AG04450 (cell line): ENCODE data around the gene ELAC1. TPM values are rescaled to one million over a fixed set of nuclear protein-coding genes. Genes with fewer than 3 reads are reported as not detected.

ENCODE experiments used
- CTCF ChIA-PET: fragments of 300-600, 350-600 bp; formaldehyde crosslinking; extraction: SDS; loops from one replicate; lab custom pipeline; 2022; ENCODE audit warnings: antibody characterized with exemption, inconsistent platforms; lab: Charles Lee
- POLR2A ChIA-PET: fragments of 350-600 bp; formaldehyde crosslinking; extraction: SDS; loops from one replicate; lab custom pipeline; 2021; ENCODE audit warnings: antibody characterized with exemption, inconsistent platforms; lab: Yijun Ruan, JAX
- DNase-seq: peaks from one replicate; pipeline ENCODE4 v3.0.0-alpha.2; 2011; ENCODE audit warnings: low read depth, low spot score
- H3K27ac ChIP-seq: one replicate; pipeline ENCODE4 v1.5.1; 2012; ENCODE audit warnings: low read depth, low read length, control low read depth
- H3K27me3 ChIP-seq: one replicate; pipeline ENCODE4 v1.6.0; 2012; ENCODE audit warnings: low read length; ENCODE audit not compliant: control insufficient read depth, insufficient read depth
- H3K4me3 ChIP-seq: 2 replicates; pipeline ENCODE4 v1.5.1; 2011; ENCODE audit warnings: mild to moderate bottlenecking, low read depth, low read length, control low read depth
- H3K9me3 ChIP-seq: 2 replicates; pipeline ENCODE4 v1.5.1; 2012; ENCODE audit warnings: low read length; ENCODE audit not compliant: control insufficient read depth, insufficient read depth
- CTCF ChIP-seq: IDR thresholded peaks from 2 replicates; pipeline ENCODE4 v1.5.1; 2011; ENCODE audit warnings: low read depth, low read length, control low read depth, inconsistent platforms
- polyA plus RNA-seq: library from polyadenylated mRNA; depleted of rRNA; stranded (reverse); fragments of >200 nt; gene quantifications from 2 replicates; pipeline ENCODE4 v1.2.3, GENCODE V29; 2011

ELAC1 gene
- polyA plus RNA-seq, 1 experiment = 9.1 TPM

GRCh38 chr18:51006948-51007789 lies 39.3 kb downstream of the ELAC1 start:
- POLR2A ChIA-PET = no interaction called here
- no peaks in the 10 kb centered on the region for H3K27me3 ChIP-seq

GRCh38 chr18:51007790-51008139 lies 39.9 kb downstream of the ELAC1 start:
- ChIA-PET POLR2A (no interaction called here), CTCF (no interaction called here)
- Histone ChIP-seq H3K4me3 (no peak overlapping the region), H3K27me3 (no peaks in the 10 kb centered on the region), H3K9me3 (no peaks in the 10 kb centered on the region), H3K27ac (no peak overlapping the region)
- no peak for DNase-seq
- TF ChIP-seq CTCF = no peak

More at GRCh38 chr18:51006948-51007789, 39.3 kb downstream of the ELAC1 start:
- Histone ChIP-seq H3K27ac (no peak overlapping the region), H3K4me3 (no peak overlapping the region), H3K9me3 (no peaks in the 10 kb centered on the region)
- TF ChIP-seq CTCF = no peak
- CTCF ChIA-PET = interaction anchor here (0.5 kb wide), 1 partner anchor 159 kb away, joined by 4 read pairs; no protein-coding TSS in a partner anchor
- no peak for DNase-seq

GRCh38 chr18:51009072-51009471 lies 41.2 kb downstream of the ELAC1 start:
- POLR2A ChIA-PET = no interaction called here
- DNase-seq = no peak
- Histone ChIP-seq H3K4me3 (no peak overlapping the region), H3K9me3 (no peaks in the 10 kb centered on the region), H3K27me3 (no peaks in the 10 kb centered on the region), H3K27ac (no peak overlapping the region)
- TF ChIP-seq CTCF = no peak
- CTCF ChIA-PET = interaction anchor here (0.6 to 1.1 kb wide), 3 partner anchors 16 to 376 kb away, joined by 3 to 7 read pairs (median 3); no protein-coding TSS in a partner anchor

- no peak overlapping the region for H3K27ac ChIP-seq
- no peaks in the 10 kb centered on the region for H3K9me3 ChIP-seq
- ChIA-PET CTCF (interaction anchor here (0.9 to 1.5 kb wide), 2 partner anchors 41 to 43 kb away, joined by 3 to 6 read pairs; no protein-coding TSS in a partner anchor), POLR2A (no interaction called here)
- H3K27me3 ChIP-seq = no peaks in the 10 kb centered on the region
- no peak for DNase-seq
- H3K4me3 ChIP-seq = no peak overlapping the region
- TF ChIP-seq CTCF = no peak
Measured at GRCh38 chr18:51010218-51010617, 42.4 kb downstream of the ELAC1 start.

GRCh38 chr18:51011709-51012108 lies 43.9 kb downstream of the ELAC1 start:
- DNase-seq = no peak

More at GRCh38 chr18:51011709-51012108, 43.9 kb downstream of the ELAC1 start:
- CTCF ChIA-PET = no interaction called here
- POLR2A ChIA-PET = no interaction called here
- Histone ChIP-seq H3K27ac (no peak overlapping the region), H3K9me3 (no peaks in the 10 kb centered on the region), H3K4me3 (no peak overlapping the region), H3K27me3 (no peaks in the 10 kb centered on the region)
- TF ChIP-seq CTCF = no peak
